ENCODE data around the gene TEDC2.

DNA sequence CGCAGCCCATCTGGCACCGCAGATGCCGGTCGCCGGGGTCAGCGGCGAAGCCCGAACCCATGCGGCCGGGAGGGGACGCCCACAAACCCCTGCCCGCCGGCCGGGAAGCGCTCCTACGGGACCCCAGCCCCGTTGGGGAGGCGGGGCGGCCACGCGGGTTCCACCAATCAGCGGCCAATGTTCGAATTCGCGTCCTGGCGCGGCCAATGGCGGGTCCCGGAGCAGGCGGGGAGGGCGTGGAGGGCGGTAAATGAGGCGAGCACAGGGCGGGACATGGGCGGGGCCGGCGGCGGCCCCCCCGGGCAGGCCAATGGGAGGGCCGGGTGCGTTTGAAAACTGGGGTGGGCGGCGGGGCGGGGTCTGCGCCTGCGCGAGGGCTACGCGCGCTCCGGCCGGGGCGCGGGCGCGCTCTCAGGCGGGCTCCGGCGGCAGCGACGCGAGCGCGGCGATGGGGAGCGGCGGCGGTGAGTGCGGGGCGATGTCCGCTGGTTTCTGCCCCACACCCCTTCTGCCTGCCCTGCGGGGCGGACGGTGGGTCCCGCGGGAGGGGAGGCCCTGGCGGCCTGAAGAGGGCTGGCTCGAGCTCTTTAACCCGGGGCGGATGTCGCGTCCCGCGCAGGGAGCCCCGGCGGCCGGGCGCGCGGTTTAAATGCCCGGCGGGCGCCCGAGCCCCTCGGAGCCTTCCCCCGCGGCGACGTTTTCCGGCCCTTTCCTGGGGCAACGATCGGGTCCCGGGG lies 30.7 kb upstream of the TEDC2 start, which contains the start of gene CCNF:
- TF ChIP-seq, protein P1, sequence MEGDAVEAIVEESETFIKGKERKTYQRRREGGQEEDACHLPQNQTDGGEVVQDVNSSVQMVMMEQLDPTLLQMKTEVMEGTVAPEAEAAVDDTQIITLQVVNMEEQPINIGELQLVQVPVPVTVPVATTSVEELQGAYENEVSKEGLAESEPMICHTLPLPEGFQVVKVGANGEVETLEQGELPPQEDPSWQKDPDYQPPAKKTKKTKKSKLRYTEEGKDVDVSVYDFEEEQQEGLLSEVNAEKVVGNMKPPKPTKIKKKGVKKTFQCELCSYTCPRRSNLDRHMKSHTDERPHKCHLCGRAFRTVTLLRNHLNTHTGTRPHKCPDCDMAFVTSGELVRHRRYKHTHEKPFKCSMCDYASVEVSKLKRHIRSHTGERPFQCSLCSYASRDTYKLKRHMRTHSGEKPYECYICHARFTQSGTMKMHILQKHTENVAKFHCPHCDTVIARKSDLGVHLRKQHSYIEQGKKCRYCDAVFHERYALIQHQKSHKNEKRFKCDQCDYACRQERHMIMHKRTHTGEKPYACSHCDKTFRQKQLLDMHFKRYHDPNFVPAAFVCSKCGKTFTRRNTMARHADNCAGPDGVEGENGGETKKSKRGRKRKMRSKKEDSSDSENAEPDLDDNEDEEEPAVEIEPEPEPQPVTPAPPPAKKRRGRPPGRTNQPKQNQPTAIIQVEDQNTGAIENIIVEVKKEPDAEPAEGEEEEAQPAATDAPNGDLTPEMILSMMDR (conservative IDR thresholded peaks at IDR 0.05 in 1 of 2, IDR thresholded peaks at IDR 0.05 in 1 of 2; ENCODE audit: extremely low read depth in 1 of 2, insufficient read depth in 1 of 2, low read depth in 1 of 2, low read length in 2 of 2) = no peak
- no peak for TF ChIP-seq EZH2 (IDR thresholded peaks at IDR 0.05; ENCODE audit: borderline replicate concordance, low read length)

Data from mammary epithelial cell (primary cell).